K562 (cell line): ENCODE measurements around the gene MACF1. TPM values are rescaled to one million over a fixed set of nuclear protein-coding genes. Genes with fewer than 3 reads are reported as not detected.

Experiments used
- CTCFL ChIP-seq: IDR thresholded peaks from 2 replicates; pipeline ENCODE4 v1.6.1; 2011; ENCODE audit warnings: borderline replicate concordance, low read depth, mild to moderate bottlenecking, moderate library complexity, low read length; ENCODE audit not compliant: insufficient read depth, poor library complexity, severe bottlenecking
- IRF2 ChIP-seq: sonication (generic); formaldehyde crosslinking; IDR thresholded peaks from 2 replicates; pipeline ENCODE4 v1.8.1; 2022; ENCODE audit warnings: mild to moderate bottlenecking, missing genetic modification reagents
- KLF6 ChIP-seq: fragments of 250-450 bp; sonication (Bioruptor Pico); IDR thresholded peaks from 2 replicates; pipeline ENCODE4 v1.4.0; 2020; ENCODE audit warnings: mild to moderate bottlenecking, moderate library complexity, borderline replicate concordance
- MTA3 ChIP-seq: fragments of 450-650 bp; formaldehyde crosslinking; IDR thresholded peaks from 2 replicates; pipeline ENCODE4 v1.6.1; 2017; ENCODE audit warnings: mild to moderate bottlenecking, borderline replicate concordance
- TARDBP ChIP-seq: fragments of 450-650 bp; IDR thresholded peaks from 2 replicates; pipeline ENCODE4 v1.6.1; 2016
- UBTF ChIP-seq, 2 experiments: IDR thresholded peaks; 2 replicates each; pipeline ENCODE4 v1.6.1; 2012; ENCODE audit warnings: improper control_type of control experiment in 2 of 2, low read depth in 2 of 2, low read length in 2 of 2, borderline replicate concordance in 1 of 2
- ZZZ3 ChIP-seq: fragments of 450-650 bp; IDR thresholded peaks from 2 replicates; pipeline ENCODE4 v1.6.1; 2016; ENCODE audit warnings: antibody characterized with exemption, mild to moderate bottlenecking, moderate library complexity
- polyA plus RNA-seq, 8 experiments: library from polyadenylated mRNA; depleted of rRNA in 4 of 8; stranded (reverse) in 5 of 8; unstranded in 3 of 8; fragments of >200 nt; fragmentation: Nextera tagmentation in 2 of 8; fragmentation: Illumina TruSeq in 1 of 8; extraction: Ambion mirVana in 2 of 8; extraction: Trizol in 1 of 8; gene quantifications; 2 replicates each; pipeline versions ENCODE4 v1.2.1 to v1.2.3, GENCODE V29; 2011 to 2014; ENCODE audit warnings: inconsistent platforms in 1 of 8, missing spikeins in 1 of 8
- total RNA-seq, 7 experiments: library from RNA; depleted of rRNA in 6 of 7; stranded (reverse); fragments of >200 nt in 6 of 7; fragmentation: Illumina TruSeq in 2 of 7; extraction: Trizol in 2 of 7; gene quantifications; 2 replicates each; pipeline versions ENCODE4 v1.2.1 to v1.2.3, GENCODE V29; 2011 to 2021; ENCODE audit warnings: low replicate concordance in 1 of 7

The MACF1 gene
- total and polyA plus RNA-seq, 9 of the 15 experiments (the other 6 are each of a cell fraction or from before 2014, with no cell fraction given), result 13.2 to 232 (median 112) TPM

GRCh38 chr1:39410915-39411436 lies 206.5 kb downstream of the MACF1 start (continued):
- TF ChIP-seq KLF6 (CRISPR knock-in tag) (no peak), IRF2 (CRISPR knock-in tag) (no peak), ZZZ3 (0 out of 2 replicates have a peak, but pooled peaks have one; percentile 59), MTA3 (0 out of 2 replicates have a peak, but pooled peaks have one; percentile 46), TARDBP (no peak), CTCFL (peak; percentile 85), UBTF (IDR thresholded peaks at IDR 0.05; ENCODE audit: borderline replicate concordance in 1 of 2, low read depth in 2 of 2, low read length in 2 of 2) (0 out of 4 replicates have a peak, but pooled peaks of 1 of the 2 experiments have one; percentile 35)
